GM18507 (cell line): ENCODE measurements around the gene GTPBP6.
A peak's percentile ranks its signal among the peaks of the same experiment; 100 is the strongest.
"Not testable (repeated sequence)": the region's sequence is repeated elsewhere in the genome, so short reads cannot be mapped to it uniquely, and the experiment has no call there.

Experiments
- DNase-seq: peaks from one replicate; pipeline ENCODE4 v3.0.0; 2011; ENCODE audit warnings: low read depth; ENCODE audit not compliant: insufficient read length; ENCODE audit errors: extremely low spot score
- FAIRE-seq: peaks from 2 replicates; lab custom pipeline; 2011; peaks lifted over from hg19 to GRCh38; lab: Jason Lieb, UNC

GTPBP6 gene

DNA sequence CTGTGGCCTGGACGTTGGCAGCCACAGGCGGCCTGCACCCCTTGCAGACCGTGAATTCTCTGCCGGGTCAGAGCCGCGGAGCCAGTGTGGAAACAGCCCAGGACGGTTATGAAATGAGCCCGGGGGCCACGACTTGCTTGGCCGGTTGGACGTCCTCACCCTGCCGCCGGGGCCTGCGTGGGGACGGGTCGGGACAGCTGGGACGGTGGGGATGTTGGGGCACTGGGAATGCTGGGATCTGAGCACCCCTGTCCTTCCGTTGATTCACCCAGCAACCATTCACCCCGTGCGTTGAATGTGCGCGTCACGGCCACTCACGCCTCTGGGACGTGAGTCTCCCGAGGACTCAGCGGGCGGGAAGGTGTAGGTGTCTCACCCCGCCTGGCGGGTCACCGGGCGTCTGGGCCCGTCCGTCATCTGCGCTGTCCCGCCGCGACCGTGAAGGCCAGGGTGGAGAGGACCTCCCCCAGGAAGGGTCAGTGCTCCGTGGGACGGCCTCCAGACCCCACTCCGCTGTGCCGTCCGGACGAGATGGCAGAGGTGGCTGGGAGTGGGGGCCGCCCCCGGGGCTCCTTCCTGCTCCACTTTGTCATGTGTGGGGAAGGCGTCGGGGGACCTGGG is 41.9 kb downstream of the GTPBP6 start:
- no peak for DNase-seq
- FAIRE-seq, result no peak

DNA sequence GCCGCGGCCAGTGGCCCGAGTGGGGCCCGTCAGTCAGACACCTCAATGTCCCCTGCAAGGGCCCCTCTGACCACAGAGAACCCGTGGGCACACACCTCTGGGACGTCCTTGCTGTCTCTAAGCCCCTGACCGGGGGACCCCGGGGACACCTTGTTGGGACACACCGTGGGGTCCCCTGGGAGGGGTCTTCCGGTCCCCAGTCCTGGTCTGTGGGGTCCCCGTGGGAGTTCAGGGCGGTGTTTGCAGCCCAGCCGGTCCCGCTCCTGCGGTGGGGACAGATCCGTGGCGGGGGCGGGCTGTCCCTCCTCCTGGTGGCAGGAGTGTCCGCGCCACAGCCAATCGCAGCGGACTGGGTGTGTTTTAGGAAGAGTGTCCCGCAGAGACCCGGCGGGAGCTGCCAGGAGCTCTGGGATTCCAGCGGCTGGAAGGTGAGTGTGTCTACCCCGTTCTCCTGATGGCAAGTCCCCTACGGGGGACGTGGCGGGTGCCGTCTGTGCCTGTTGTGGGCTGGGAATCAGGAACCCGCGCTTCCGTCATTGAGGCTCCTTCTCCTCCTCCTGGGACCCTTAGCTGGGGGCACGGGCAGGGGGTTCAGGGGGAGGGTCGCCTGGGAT is 42.5 kb downstream of the GTPBP6 start:
- DNase-seq, result peak; percentile 56
- peak; percentile 56 for FAIRE-seq

DNA sequence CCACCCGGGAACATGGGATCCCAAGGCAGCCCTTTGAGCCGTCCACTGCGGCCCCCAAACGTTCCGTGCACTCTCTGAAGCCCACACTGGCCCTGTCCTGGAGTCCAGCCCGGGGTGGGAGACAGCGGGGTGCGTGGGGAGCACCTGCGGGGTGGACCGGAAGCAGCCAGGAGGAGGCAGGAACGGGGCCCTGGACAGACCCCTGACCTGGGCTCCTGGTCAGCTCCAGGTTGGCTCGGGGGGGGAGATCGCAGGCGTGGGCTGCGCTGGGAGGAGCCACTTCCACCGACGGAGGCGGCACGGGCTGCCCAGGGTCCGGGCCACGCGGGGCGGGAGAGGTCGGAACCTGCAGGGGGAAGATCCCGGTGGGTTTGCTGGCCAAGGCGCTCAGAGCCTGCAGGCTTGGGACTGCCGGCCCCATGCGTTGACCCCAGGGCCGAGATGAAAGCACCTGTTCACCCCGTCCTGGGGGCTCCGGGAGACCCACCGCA is 43.1 kb downstream of the GTPBP6 start:
- FAIRE-seq (no peak), DNase-seq (no peak)

DNA sequence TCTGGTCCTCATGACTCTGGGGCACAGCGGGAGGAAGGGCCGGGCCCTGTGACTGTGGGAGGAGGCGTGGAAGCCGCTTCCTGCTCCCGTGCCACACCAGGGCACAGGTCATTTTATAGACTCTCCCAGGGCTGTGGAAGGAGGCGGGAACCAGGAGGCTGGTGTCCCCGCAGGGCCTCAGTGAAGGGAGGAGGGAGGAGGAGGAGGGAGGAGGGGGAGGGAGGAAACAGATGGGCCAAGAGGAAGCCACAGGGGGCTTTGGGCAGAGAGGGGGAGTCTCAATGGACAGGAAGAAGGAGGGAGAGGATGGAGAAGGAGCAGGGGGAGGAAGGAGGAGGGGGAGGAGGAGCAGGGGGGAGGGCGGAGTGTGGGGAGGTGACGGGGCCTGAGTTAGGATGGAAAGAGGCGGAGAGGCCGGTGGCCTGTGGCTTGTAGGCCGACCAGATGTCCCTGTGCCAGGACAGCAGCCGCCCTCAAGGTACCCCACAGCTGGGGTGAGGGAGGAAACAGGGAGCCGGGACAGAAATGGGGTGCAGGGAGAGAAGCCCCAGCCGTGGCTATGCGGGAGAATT is 43.6 kb downstream of the GTPBP6 start:
- no peak for DNase-seq

DNA sequence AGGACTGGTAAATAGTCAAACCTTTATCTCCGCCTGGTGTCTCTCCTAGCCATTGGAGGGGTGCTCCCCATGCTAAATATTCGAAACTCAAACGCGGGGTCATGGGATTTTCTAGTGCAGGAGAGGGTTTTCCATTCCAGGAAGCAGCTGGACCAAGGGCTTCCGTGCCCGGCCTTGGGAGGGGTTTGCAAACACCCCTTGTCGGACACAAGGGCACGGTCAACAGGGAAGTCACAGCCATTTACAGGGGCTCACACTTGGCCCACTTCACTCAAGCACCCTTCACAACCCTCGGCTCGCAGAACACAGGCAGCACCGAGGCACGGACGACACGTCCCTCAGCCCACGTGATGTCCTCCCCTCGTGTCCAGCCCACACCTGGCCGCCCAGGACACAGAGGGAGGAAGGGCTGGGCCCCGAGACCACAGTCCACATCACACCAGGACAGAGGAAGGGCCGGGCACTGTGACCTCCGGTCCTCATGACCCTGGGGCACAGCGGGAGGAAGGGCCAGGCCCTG is 47.7 kb downstream of the GTPBP6 start:
- FAIRE-seq (no peak), DNase-seq (no peak)

More for the DNA sequence above, 43.6 kb downstream of the GTPBP6 start:
- no peak for FAIRE-seq

DNA sequence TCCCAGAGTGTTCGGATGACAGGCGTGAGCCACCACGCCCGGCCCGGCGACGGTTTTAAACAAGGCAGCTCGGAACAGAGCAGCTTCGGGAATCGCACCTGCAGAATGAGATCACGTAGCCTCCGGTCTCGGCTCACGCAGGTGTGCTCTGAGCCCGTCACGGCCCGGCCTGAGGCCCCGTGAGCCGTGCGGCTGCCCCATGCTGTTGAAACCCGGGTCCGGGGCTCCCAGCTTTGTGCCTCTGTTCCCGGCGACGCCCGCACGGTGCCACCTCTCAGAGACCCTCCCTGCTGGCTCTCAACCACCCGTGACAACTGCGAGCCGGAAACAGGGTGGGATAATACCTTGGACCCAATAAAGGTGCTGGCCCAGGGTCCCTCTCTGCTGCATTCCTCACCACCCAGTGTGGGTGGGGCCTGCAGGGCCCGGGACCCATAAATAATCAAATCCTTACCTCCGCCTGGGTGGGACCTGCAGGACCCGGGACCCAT is 50.8 kb downstream of the GTPBP6 start:
- DNase-seq, result no peak

DNA sequence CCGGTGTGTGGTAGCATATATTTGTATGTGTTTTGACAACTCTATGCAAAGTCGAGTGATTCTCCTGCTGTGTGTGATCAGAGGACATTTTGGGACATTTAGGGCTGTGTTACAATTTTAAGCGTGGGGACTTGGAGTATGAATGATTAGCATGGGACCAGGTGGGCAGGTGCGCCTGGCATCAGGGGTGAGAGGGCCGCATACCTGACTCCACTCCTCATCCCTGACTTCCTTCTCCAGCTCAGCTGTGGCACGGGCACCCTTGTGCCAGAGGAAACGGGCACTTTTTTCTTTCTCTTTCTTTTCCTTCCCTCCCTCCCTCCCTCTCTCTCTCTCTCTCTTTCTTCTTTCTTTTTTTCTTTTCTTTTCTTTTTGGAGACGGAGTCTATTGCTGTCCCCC is 53.1 kb downstream of the GTPBP6 start:
- DNase-seq (no peak), FAIRE-seq (no peak)

More for the DNA sequence above, 50.8 kb downstream of the GTPBP6 start:
- FAIRE-seq, result no peak

DNA sequence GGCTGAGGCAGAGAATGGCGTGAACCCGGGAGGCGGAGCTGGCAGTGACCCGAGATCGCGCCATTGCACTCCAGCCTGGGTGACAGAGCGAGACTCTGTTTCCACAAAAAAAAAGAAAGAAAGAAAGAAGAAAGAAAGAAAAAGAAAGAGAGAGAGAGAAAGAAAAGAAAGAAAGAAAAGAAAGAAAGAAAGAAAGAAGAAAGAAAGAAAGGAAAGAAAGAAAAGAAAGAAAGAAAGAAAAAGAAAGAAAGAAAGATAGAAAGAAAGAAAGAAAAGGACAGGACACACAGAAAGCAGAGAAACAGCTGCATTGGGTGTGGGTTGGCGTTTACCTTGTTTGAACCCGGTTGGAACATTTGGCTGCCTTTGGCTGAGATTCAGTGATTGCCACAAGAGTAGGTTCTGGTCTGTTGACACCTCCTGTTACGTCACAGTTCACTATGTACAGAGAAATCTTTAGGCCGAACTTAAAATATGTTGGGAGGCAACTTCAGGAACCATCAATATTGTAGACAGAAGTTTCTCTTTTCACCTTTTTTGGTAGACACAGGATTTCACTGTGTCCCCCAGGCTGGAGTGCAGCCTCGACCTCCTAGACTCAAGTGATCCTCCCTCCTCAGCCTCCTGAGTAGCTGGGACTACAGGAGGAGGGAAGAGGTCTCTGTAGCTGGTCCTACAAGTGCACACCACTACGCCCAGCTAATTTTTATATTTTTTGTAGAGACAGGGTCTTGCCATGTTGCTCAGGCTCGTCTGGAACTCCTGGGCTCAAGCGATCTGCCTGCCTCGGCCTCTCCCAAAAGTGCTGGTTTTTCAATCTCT is 53.8 kb downstream of the GTPBP6 start:
- DNase-seq, result no peak
- FAIRE-seq, result no peak

DNA sequence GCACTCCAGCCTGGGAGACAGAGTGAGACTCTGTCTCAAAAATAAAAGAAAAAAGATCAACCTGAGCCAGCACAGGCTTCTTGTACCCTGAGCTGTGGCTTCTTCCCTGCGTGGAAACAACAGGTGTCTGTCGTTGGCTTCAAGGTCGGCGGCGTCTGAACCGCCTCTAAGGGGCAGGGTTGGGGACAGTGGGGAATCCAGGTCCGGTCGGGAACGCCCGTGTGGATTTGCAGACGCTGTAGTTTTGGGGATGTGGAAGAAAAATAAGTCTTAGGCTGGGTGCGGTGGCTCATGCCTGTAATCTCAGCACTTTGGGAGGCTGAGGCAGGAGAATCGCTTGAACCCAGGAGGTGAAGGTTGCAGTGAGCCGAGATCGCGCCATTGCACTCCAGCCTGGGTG is 54.6 kb downstream of the GTPBP6 start:
- FAIRE-seq, DNase-seq: not testable (repeated sequence)

DNA sequence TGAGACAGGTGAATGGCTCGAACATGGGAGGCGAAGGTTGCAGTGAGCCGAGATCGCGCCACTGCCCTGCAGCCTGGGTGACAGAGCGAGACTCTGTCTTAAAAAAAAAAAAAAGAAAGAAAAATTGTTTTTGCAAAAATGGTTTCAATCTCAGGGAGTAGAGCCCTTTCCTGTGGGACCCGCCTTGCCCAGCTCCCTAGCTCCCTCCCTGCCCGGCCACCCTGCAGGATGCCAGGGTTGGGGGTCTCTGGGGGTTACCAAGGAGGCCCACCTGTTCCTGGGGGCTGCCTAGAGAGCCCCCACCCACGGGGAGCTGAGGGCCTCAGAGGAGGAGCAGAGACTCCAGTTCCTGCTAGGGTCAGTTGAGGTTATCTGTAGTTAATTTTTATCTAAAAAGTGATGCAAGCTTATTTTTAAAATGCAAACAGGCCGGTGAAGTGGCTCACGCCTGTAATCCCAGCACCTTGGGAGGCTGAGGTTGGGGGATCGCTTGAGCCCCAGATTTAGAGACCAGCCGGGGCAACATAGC is 56.2 kb downstream of the GTPBP6 start:
- DNase-seq (no peak), FAIRE-seq (peak; percentile 84)

DNA sequence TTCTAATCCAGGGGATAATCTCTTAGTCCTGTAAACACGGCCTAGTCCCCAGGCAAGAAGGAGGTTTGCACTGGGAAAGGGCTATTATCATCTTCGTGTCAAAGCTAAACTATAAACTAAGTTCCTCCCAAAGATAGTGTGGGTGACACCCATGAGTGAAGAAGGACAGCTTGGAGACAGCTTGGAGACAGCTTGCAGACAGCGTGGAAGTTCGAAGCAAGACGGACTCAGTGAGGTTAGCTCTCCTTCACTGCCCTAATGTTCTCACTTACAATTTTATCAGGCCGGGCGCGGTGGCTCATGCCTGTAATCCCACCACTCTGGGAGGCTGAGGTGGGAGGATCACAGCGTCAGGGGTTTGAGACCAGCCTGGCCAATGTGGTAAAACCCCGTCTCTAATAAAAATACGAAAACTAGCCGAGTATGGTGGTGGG is 56.7 kb downstream of the GTPBP6 start:
- no peak for FAIRE-seq

DNA sequence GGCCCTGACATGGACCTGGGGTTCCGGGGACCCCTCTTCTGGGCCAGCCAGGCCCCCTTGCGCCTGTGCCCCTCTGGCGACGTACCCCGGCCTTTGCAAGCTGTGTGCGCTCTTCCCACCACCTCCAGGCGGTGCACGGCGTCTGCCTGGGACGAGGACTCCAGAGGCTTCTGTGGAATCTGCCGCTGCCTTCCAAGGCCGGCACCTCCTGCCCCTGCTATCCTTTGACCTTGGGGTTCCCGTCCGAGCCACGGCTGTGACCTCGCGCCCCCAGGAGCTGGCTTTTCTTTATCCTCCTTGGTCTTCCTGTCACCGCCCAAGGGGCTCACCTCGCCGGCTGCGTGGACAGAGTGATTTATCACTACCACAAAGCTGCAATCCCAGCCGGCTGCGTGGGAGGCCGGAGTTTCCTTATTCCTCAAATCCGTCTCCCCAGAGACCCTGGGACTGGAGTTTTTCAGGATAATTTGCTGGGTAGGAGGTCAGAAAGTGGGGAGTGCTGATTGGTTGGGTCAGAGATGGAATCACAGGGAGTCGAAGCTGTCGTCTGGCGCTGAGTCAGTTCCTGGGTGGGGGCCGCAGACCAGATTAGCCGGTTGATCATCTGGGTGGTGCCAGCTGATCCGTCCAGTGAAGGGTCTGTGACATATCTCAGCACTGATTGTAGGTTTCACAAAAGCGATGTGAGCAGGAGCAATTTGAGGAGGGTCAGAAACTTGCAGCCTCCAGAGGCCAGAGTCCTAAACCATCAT is 57.3 kb downstream of the GTPBP6 start:
- FAIRE-seq (no peak), DNase-seq (no peak)

More for the DNA sequence above, 56.7 kb downstream of the GTPBP6 start:
- no peak for DNase-seq

DNA sequence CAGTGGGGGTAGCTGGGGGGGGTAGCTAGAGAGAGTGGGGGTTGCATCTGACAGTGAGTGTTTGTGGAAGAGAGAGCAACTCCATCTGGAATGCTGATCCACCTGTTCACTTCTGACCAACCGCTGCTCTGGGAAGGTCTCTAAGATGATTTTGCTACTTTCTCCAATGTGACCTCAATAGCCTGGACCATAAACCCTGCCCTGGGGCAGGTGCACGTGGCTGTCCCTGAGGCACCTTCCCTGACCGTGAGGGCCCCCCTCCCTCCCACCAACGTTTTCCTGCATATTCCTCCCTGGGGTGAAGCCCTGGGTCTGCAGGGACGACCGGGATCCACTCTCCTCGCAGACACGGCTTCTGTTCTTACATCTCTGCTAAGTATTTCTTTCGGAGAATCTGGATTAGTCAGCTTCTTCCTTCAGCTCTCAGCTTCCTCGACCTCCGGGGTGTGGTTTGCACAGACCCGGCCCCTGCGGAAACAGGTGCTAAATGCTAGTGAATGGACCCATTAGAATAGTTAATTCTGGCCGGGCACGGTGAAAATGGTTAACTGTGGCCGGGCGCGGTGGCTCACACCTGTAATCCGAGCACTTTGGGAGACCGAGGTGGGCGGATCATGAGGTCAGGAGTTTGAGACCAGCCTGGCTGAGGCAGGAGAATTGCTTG is 58.8 kb downstream of the GTPBP6 start:
- DNase-seq (no peak), FAIRE-seq (no peak)

DNA sequence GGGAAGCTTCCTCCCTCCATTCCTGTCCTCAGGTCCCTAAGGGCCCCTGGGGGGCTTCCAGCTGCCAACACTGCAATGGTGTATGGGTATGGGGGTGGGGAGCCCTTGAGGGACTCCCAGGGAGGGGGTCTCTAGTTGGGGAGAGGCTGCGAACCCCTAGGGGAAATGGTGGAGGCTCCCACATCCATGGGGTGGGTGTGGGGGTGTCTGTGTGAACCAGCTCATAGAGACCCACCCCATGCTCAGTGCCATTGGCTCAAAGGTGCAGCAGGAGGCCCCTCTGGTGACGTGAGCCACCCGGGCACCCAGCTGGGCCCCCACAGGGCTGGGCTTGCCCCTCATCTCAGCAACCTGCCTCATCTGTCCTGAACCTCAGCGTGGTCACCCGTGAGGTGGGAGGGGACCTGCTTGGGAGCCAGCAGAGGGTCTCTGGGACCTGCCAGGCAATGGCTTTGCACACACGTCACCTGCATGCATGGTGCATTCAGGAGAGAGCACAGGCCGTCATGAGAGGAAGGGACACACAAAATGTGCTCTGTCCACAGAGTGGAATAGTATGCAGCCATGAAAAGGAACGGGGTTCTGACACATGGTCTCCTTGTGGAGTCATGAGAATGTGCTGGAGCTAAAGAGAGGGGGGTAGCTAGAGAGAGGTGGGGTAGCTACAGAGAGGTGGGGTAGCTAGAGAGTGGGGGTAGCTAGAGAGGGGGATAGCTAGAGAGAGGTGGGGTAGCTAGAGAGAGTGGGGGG is 60.1 kb downstream of the GTPBP6 start:
- DNase-seq (no peak), FAIRE-seq (no peak)

DNA sequence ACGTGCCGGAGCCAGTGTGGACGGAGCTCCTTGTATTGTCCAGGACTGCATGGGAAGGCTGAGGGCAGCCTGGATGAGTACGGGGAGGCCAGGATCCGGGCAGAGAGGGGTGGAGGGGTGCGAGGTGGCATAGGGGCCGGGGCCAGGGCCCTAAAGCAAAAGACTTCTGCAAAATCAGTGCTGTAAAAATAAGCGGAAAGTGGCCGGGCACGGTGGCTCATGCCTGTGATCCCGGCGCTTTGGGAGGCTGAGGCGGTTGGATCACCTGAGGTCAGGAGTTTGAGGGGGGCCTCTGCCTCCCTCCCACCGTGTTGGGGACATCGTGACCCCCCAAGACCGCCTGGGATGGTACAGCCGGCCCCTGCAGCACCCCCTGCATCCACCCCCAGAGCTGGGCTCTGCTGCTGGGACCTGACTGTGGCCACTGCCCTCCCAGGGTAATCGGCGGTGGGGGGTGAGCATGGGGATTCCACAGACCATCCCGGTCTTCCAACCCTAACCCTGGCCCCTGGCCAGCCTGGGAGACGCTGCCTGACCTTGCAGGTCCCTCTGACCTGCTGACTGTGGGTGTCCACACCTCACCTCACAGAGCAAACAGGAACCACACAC is 60.8 kb downstream of the GTPBP6 start:
- FAIRE-seq, result no peak
- DNase-seq, result no peak

DNA sequence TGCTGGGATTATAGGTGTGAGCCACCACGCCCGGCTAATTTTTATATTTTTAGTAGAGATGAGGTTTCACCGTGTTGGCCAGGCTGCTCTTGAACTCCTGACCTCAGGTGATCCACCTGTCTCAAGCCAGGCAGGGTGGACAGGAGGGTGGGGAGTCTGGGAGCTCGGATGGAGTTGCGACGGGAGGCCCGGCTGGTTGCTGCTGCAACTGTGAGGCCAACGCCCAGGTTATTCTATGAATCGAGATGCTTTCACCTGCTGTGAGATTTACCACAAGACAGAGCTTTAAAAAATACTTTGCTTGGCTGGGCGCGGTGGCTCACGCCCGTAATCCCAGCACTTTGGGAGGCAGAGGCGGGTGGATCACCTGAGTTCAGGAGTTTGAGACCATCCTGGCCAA is 61.5 kb downstream of the GTPBP6 start:
- FAIRE-seq, DNase-seq: not testable (repeated sequence)

DNA sequence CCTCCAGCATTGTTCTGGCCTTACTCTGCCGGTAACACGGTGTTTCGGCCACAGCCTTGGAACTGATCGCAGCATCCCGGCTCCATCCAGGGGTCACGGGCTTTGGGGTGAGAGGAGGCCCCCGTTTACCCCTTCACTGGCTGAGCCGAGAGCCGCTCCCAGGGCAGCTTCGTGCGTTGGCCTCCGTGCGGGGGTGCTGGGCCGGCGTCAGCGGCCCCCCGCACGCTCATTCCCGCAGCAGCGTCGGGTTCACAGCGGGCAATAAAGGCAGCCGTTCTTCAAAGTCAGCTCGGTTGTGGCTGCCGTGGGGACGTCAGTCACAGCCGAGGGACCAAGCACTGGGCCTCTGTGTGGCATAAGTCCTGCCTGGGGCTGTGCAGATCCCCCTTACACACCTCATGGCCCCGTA is 62.7 kb downstream of the GTPBP6 start:
- no peak for FAIRE-seq

More for the DNA sequence above, 62.7 kb downstream of the GTPBP6 start:
- no peak for DNase-seq
